Neural progenitor cell (in vitro differentiated cells): ENCODE data around the gene DEDD. TPM values are rescaled to one million over a fixed set of nuclear protein-coding genes. Genes with fewer than 3 reads are reported as not detected.

Experiments
- DNase-seq: peaks from one replicate; pipeline ENCODE4 v3.0.0-alpha.2; 2016; ENCODE audit warnings: low spot score
- H2AFZ ChIP-seq: fragments of 200-600 bp; sonication (generic); replicated peaks from 2 replicates; pipeline ENCODE4 v1.6.1; 2016; ENCODE audit warnings: antibody characterized with exemption
- H3F3A ChIP-seq: fragments of 200-600 bp; sonication (generic); 2 replicates; pipeline ENCODE4 v1.6.1; 2016; ENCODE audit warnings: antibody characterized with exemption, low read depth
- H3K27ac ChIP-seq: fragments of 200-600 bp; sonication (generic); 2 replicates; pipeline ENCODE4 v1.5.1; 2016; ENCODE audit warnings: mild to moderate bottlenecking
- H3K27me3 ChIP-seq: fragments of 200-600 bp; sonication (generic); 2 replicates; pipeline ENCODE4 v1.6.1; 2016; ENCODE audit warnings: mild to moderate bottlenecking, moderate library complexity
- H3K36me3 ChIP-seq: fragments of 200-600 bp; sonication (generic); 2 replicates; pipeline ENCODE4 v1.5.1; 2016
- H3K4me1 ChIP-seq: fragments of 200-600 bp; sonication (generic); 2 replicates; pipeline ENCODE4 v1.6.1; 2016; ENCODE audit warnings: mixed run types
- H3K4me2 ChIP-seq: fragments of 200-600 bp; sonication (generic); 2 replicates; pipeline ENCODE4 v1.6.1; 2016
- H3K4me3 ChIP-seq: fragments of 200-600 bp; sonication (generic); 2 replicates; pipeline ENCODE4 v1.5.1; 2016
- H3K79me2 ChIP-seq: fragments of 200-600 bp; sonication (generic); 2 replicates; pipeline ENCODE4 v1.6.1; 2016; ENCODE audit warnings: low read depth
- H3K9ac ChIP-seq: fragments of 200-600 bp; sonication (generic); 2 replicates; pipeline ENCODE4 v1.6.1; 2016
- H3K9me3 ChIP-seq: fragments of 200-600 bp; sonication (generic); 2 replicates; pipeline ENCODE4 v1.5.1; 2016; ENCODE audit warnings: low read depth
- H4K20me1 ChIP-seq: fragments of 200-600 bp; sonication (generic); 2 replicates; pipeline ENCODE4 v1.6.1; 2016; ENCODE audit warnings: low read depth
- H3K27ac Mint-ChIP-seq: 3 replicates; pipeline ENCODE4 v1.8.0; 2021; ENCODE audit warnings: mixed read lengths
- H3K27me3 Mint-ChIP-seq: 2 replicates; pipeline ENCODE4 v1.8.0; 2022; ENCODE audit warnings: low read depth, mild to moderate bottlenecking, inconsistent platforms, moderate library complexity, mixed read lengths; ENCODE audit not compliant: insufficient read depth
- H3K36me3 Mint-ChIP-seq: 3 replicates; pipeline ENCODE4 v1.8.0; 2021; ENCODE audit warnings: mixed read lengths
- H3K4me1 Mint-ChIP-seq: 3 replicates; pipeline ENCODE4 v1.8.0; 2021; ENCODE audit warnings: mixed read lengths
- H3K4me3 Mint-ChIP-seq: 3 replicates; pipeline ENCODE4 v1.8.0; 2021; ENCODE audit warnings: mild to moderate bottlenecking, moderate library complexity, mixed read lengths
- H3K9me3 Mint-ChIP-seq: 3 replicates; pipeline ENCODE4 v1.8.0; 2020; ENCODE audit warnings: mixed read lengths
- EZH2 ChIP-seq: fragments of 200-600 bp; sonication (generic); IDR thresholded peaks from 2 replicates; pipeline ENCODE4 v1.6.1; 2017; ENCODE audit warnings: antibody characterized with exemption, mild to moderate bottlenecking, moderate library complexity
- EZH2phosphoT487 ChIP-seq: fragments of 200-600 bp; sonication (generic); IDR thresholded peaks from 2 replicates; pipeline ENCODE4 v1.6.1; 2017; ENCODE audit warnings: antibody characterized with exemption
- total RNA-seq: library from RNA; depleted of rRNA; stranded (reverse); fragments of >200 nt; gene quantifications from 2 replicates; pipeline ENCODE4 v1.2.3, GENCODE V29; 2015; ENCODE audit warnings: low replicate concordance
- TF ChIP-seq, protein P1 (sequence below): fragments of 200-600 bp; sonication (generic); IDR thresholded peaks from 2 replicates; pipeline ENCODE4 v1.5.1; 2017; ENCODE audit warnings: antibody characterized with exemption, mild to moderate bottlenecking

DEDD gene
- total RNA-seq, 1 donor from 2014 or later: 29.7 TPM

GRCh38 chr1:161176468-161177111 is 44.1 kb upstream of the DEDD start:
- H3K9ac ChIP-seq: peak overlapping the region; percentile 49
- Mint-ChIP-seq H3K4me3 (peak overlapping the region; percentile 99), H3K27me3 (peaks cover 3% of the 10 kb centered on the region), H3K36me3 (peaks cover 23% of the 10 kb centered on the region), H3K9me3 (no peaks in the 10 kb centered on the region), H3K4me1 (peaks cover 24% of the 10 kb centered on the region), H3K27ac (peak overlapping the region; percentile 17)
- no peak overlapping the region for H3K27ac ChIP-seq
- peaks cover 10% of the 10 kb centered on the region for H3K27me3 ChIP-seq
- H3K4me2 ChIP-seq: peak overlapping the region; percentile 94
- no peaks in the 10 kb centered on the region for H3K36me3 ChIP-seq
- TF ChIP-seq EZH2phosphoT487 (no peak), EZH2 (no peak)
- TF ChIP-seq, protein P1, sequence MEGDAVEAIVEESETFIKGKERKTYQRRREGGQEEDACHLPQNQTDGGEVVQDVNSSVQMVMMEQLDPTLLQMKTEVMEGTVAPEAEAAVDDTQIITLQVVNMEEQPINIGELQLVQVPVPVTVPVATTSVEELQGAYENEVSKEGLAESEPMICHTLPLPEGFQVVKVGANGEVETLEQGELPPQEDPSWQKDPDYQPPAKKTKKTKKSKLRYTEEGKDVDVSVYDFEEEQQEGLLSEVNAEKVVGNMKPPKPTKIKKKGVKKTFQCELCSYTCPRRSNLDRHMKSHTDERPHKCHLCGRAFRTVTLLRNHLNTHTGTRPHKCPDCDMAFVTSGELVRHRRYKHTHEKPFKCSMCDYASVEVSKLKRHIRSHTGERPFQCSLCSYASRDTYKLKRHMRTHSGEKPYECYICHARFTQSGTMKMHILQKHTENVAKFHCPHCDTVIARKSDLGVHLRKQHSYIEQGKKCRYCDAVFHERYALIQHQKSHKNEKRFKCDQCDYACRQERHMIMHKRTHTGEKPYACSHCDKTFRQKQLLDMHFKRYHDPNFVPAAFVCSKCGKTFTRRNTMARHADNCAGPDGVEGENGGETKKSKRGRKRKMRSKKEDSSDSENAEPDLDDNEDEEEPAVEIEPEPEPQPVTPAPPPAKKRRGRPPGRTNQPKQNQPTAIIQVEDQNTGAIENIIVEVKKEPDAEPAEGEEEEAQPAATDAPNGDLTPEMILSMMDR: no peak
- no peaks in the 10 kb centered on the region for H3K79me2 ChIP-seq
- no peaks in the 10 kb centered on the region for H4K20me1 ChIP-seq
- peak overlapping the region; percentile 98 for H2AFZ ChIP-seq
- H3K4me3 ChIP-seq: peak overlapping the region; percentile 82
- DNase-seq: no peak
- no peaks in the 10 kb centered on the region for H3K9me3 ChIP-seq
- H3K4me1 ChIP-seq: no peaks in the 10 kb centered on the region
- peaks cover 10% of the 10 kb centered on the region for H3F3A ChIP-seq

DNA sequence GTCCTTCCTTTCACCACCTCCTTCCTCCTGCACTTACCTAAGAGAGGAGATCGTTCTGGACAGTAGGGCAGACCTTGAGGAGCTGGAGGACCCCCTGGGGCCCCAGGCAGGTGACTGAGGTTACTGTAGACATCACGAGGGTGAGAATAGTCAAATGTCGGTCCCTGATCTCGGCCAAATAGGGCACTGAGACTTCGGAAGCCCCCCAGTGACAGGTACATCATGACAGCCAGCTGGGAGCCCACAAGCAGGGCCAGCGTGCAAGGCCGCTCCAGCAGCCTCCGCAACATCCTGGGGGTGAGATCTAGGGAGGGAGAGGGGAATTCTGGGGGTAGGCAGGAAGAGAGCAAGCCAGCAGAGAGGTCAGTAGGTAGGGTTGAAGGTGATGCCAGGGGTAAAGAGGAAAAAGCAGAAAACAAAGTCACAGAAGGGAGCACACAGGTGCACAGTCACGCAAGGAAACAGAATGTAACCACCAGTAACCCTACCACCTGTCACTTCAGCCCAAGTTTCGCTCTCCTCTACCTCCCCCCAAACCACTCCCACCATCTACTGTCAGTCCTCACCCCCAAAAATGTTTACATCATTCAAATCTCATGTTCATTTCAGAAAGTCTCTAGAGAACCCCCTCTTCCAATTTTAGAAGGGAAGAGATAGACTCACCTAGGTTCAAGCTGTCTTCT is 43.4 kb upstream of the DEDD start:
- peaks cover 3% of the 10 kb centered on the region for H3K27me3 Mint-ChIP-seq
- Histone ChIP-seq H3K4me3 (no peak overlapping the region), H3K9ac (no peak overlapping the region)

GRCh38 chr1:161174911-161175310 is 42.4 kb upstream of the DEDD start:
- no peak overlapping the region for H3K4me3 ChIP-seq
- peaks cover 10% of the 10 kb centered on the region for H3F3A ChIP-seq
- H3K4me3 Mint-ChIP-seq: peak overlapping the region; percentile 99
- H3K9me3 ChIP-seq: no peaks in the 10 kb centered on the region
- no peaks in the 10 kb centered on the region for H4K20me1 ChIP-seq
- no peak overlapping the region for H3K27ac Mint-ChIP-seq
- H3K9ac ChIP-seq: no peak overlapping the region
- H3K27ac ChIP-seq: no peak overlapping the region
- peaks cover 10% of the 10 kb centered on the region for H3K27me3 ChIP-seq
- TF ChIP-seq, protein P1: no peak
- H3K36me3 ChIP-seq: no peaks in the 10 kb centered on the region
- H3K4me1 Mint-ChIP-seq: peaks cover 24% of the 10 kb centered on the region
- DNase-seq: no peak
- H3K79me2 ChIP-seq: no peaks in the 10 kb centered on the region
- no peaks in the 10 kb centered on the region for H3K9me3 Mint-ChIP-seq
- no peak overlapping the region for H2AFZ ChIP-seq
- no peaks in the 10 kb centered on the region for H3K4me1 ChIP-seq
- H3K36me3 Mint-ChIP-seq: peaks cover 25% of the 10 kb centered on the region
- H3K4me2 ChIP-seq: no peak overlapping the region
- H3K27me3 Mint-ChIP-seq: no peaks in the 10 kb centered on the region

More for the DNA sequence above, 43.4 kb upstream of the DEDD start:
- Mint-ChIP-seq H3K4me3 (peak overlapping the region; percentile 99), H3K9me3 (no peaks in the 10 kb centered on the region), H3K36me3 (peaks cover 25% of the 10 kb centered on the region), H3K27ac (no peak overlapping the region), H3K4me1 (peaks cover 24% of the 10 kb centered on the region)
- H3K4me2 ChIP-seq: peak overlapping the region; percentile 94
- peaks cover 10% of the 10 kb centered on the region for H3K27me3 ChIP-seq
- no peaks in the 10 kb centered on the region for H4K20me1 ChIP-seq
- H3K4me1 ChIP-seq: no peaks in the 10 kb centered on the region
- no peak overlapping the region for H2AFZ ChIP-seq
- H3K9me3 ChIP-seq: no peaks in the 10 kb centered on the region
- H3K27ac ChIP-seq: no peak overlapping the region
- H3K79me2 ChIP-seq: no peaks in the 10 kb centered on the region
- DNase-seq: no peak
- TF ChIP-seq EZH2 (no peak), EZH2phosphoT487 (no peak)
- TF ChIP-seq, protein P1: no peak
- H3K36me3 ChIP-seq: no peaks in the 10 kb centered on the region
- peaks cover 10% of the 10 kb centered on the region for H3F3A ChIP-seq
